ENCODE measurements around the gene RAI1.
A peak's percentile ranks its signal among the peaks of the same experiment; 100 is the strongest.

Gene RAI1

GRCh38 chr17:17785407-17785806 is 104.1 kb downstream of the RAI1 start:
- Mint-ChIP-seq H3K36me3 (ENCODE audit: insufficient read depth) (peaks cover 2% of the 10 kb centered on the region), H3K27me3 (peaks cover 10% of the 10 kb centered on the region), H3K27ac (ENCODE audit: low read depth) (peak overlapping the region; percentile 85), H3K4me1 (peaks cover 30% of the 10 kb centered on the region), H3K9me3 (no peaks in the 10 kb centered on the region), H3K4me3 (peak overlapping the region; percentile 82)
- DNase-seq (ENCODE audit: low spot score in 2 of 2) (no peak), ATAC-seq (replicated peaks; ENCODE audit: extremely low read depth, poor library complexity, severe bottlenecking) (no peak)

- no peaks in the 10 kb centered on the region for H3K9me3 Mint-ChIP-seq
- H3K4me1 Mint-ChIP-seq = peaks cover 25% of the 10 kb centered on the region
- peak overlapping the region; percentile 32 for H3K27ac Mint-ChIP-seq (ENCODE audit: low read depth)
- no peak overlapping the region for H3K4me3 Mint-ChIP-seq
- no peak for DNase-seq (ENCODE audit: low spot score in 2 of 2)
- H3K27me3 Mint-ChIP-seq = no peaks in the 10 kb centered on the region
- H3K36me3 Mint-ChIP-seq (ENCODE audit: insufficient read depth) = peaks cover 2% of the 10 kb centered on the region
- ATAC-seq (replicated peaks; ENCODE audit: extremely low read depth, poor library complexity, severe bottlenecking) = no peak
Measured at GRCh38 chr17:17786998-17787397, 105.7 kb downstream of the RAI1 start.

DNA sequence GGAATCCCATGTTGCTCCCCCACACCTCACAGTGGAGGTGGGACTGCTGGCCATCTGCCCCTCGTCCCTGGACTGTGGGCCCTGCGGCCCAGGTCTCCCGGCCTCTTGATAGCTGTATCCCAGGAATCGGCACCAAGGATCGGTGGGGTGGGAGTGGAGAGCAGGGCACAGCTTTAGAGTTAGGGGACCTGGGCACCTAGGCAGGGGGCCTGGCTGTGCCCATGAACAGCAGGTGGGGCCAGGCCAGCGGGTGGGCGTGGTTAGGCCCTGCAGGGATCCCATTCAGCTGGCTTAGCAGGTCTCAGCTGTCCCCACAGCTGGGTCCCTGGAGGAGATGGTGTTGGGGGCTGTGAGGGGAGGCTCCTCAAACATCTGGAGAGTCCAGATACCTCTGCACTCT is 106.3 kb downstream of the RAI1 start:
- peaks cover 31% of the 10 kb centered on the region for H3K4me1 Mint-ChIP-seq
- ATAC-seq (replicated peaks; ENCODE audit: extremely low read depth, poor library complexity, severe bottlenecking) (no peak), DNase-seq (ENCODE audit: low spot score in 2 of 2) (no peak)
- no peak overlapping the region for H3K4me3 Mint-ChIP-seq
- peaks cover 2% of the 10 kb centered on the region for H3K36me3 Mint-ChIP-seq (ENCODE audit: insufficient read depth)
- no peaks in the 10 kb centered on the region for H3K27me3 Mint-ChIP-seq
- H3K9me3 Mint-ChIP-seq = no peaks in the 10 kb centered on the region
- no peak overlapping the region for H3K27ac Mint-ChIP-seq (ENCODE audit: low read depth)

DNA sequence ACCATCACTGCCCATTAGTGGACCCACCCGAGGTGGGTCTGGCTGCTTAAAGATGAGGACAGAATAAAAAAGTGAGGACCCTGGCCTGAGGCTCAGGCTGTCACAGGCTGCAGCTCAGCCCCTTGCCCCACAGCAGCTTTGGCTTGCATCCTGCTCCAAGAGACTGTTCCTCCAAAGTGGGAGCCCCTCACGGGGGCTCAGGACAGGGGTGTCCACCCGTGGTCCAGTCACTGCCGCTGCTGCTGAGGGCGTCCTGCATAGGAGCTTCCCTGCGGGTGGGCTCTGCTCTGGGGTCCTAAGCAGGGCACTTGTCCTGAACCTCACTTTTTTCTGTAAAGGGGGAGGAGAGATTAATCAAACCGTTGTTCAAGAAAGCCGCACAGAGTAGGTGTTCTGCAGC is 107.7 kb downstream of the RAI1 start:
- DNase-seq (ENCODE audit: low spot score in 2 of 2) = no peak
- Mint-ChIP-seq H3K4me1 (peaks cover 40% of the 10 kb centered on the region), H3K4me3 (no peak overlapping the region), H3K27ac (ENCODE audit: low read depth) (no peak overlapping the region), H3K27me3 (no peaks in the 10 kb centered on the region), H3K36me3 (ENCODE audit: insufficient read depth) (peaks cover 2% of the 10 kb centered on the region), H3K9me3 (no peaks in the 10 kb centered on the region)
- ATAC-seq (replicated peaks; ENCODE audit: extremely low read depth, poor library complexity, severe bottlenecking) = no peak

GRCh38 chr17:17789410-17789809 is 108.2 kb downstream of the RAI1 start:
- Mint-ChIP-seq H3K36me3 (ENCODE audit: insufficient read depth) (peaks cover 2% of the 10 kb centered on the region), H3K4me1 (peaks cover 38% of the 10 kb centered on the region), H3K27ac (ENCODE audit: low read depth) (no peak overlapping the region), H3K4me3 (no peak overlapping the region), H3K9me3 (no peaks in the 10 kb centered on the region), H3K27me3 (no peaks in the 10 kb centered on the region)
- no peak for ATAC-seq (replicated peaks; ENCODE audit: extremely low read depth, poor library complexity, severe bottlenecking)
- no peak for DNase-seq (ENCODE audit: low spot score in 2 of 2)

- H3K36me3 Mint-ChIP-seq (ENCODE audit: insufficient read depth) = peaks cover 2% of the 10 kb centered on the region
- H3K27me3 Mint-ChIP-seq = no peaks in the 10 kb centered on the region
- ATAC-seq (replicated peaks; ENCODE audit: extremely low read depth, poor library complexity, severe bottlenecking) (no peak), DNase-seq (ENCODE audit: low spot score in 2 of 2) (no peak)
- H3K9me3 Mint-ChIP-seq = no peaks in the 10 kb centered on the region
- H3K4me3 Mint-ChIP-seq = no peak overlapping the region
- H3K4me1 Mint-ChIP-seq = peaks cover 35% of the 10 kb centered on the region
- H3K27ac Mint-ChIP-seq (ENCODE audit: low read depth) = no peak overlapping the region
Measured at GRCh38 chr17:17789828-17790636, 108.8 kb downstream of the RAI1 start.

- ATAC-seq (replicated peaks; ENCODE audit: extremely low read depth, poor library complexity, severe bottlenecking) (no peak), DNase-seq (ENCODE audit: low spot score in 2 of 2) (no peak)
- Mint-ChIP-seq H3K27me3 (no peaks in the 10 kb centered on the region), H3K4me1 (peaks cover 27% of the 10 kb centered on the region), H3K9me3 (no peaks in the 10 kb centered on the region), H3K4me3 (no peak overlapping the region), H3K27ac (ENCODE audit: low read depth) (no peak overlapping the region), H3K36me3 (ENCODE audit: insufficient read depth) (peaks cover 2% of the 10 kb centered on the region)
Measured at GRCh38 chr17:17790637-17791464, 109.6 kb downstream of the RAI1 start.

- no peak for ATAC-seq (replicated peaks; ENCODE audit: extremely low read depth, poor library complexity, severe bottlenecking)
Measured at GRCh38 chr17:17792037-17792550, 110.8 kb downstream of the RAI1 start.

DNA sequence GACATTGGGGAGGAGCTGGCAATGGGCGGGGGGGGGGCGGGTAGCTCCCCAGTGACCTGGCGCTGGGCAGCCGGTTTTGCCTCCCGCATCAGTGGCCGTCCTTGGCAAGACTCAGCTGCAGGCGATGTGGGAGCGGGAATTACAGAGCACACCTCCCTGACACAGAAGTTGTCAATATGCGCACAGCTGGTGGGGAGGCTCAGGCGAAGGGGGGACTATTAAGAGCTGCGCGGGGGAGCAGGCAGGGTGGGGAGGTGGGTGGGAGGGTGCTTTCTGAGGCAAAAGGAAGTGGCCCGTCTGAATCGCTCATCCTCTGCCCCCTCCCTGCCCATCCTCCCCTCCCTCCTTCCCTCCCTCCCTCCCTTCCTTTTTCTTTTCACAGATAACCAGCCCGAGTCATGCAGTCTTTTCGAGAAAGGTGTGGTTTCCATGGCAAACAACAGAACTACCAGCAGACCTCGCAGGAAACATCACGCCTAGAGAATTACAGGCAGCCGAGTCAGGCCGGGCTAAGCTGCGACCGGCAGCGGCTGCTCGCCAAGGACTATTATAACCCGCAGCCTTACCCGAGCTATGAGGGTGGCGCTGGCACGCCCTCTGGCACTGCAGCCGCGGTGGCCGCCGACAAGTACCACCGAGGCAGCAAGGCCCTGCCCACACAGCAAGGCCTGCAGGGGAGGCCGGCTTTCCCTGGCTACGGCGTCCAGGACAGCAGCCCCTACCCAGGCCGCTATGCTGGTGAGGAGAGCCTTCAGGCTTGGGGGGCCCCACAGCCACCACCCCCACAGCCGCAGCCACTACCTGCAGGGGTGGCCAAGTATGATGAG is 111.5 kb downstream of the RAI1 start:
- Mint-ChIP-seq H3K27me3 (no peaks in the 10 kb centered on the region), H3K4me3 (peak overlapping the region; percentile 70), H3K4me1 (peaks cover 26% of the 10 kb centered on the region), H3K27ac (ENCODE audit: low read depth) (peak overlapping the region; percentile 95), H3K36me3 (ENCODE audit: insufficient read depth) (peaks cover 2% of the 10 kb centered on the region), H3K9me3 (no peaks in the 10 kb centered on the region)
- ATAC-seq (replicated peaks; ENCODE audit: extremely low read depth, poor library complexity, severe bottlenecking) = peak; percentile 91
- peak; percentile 47 to 75 for DNase-seq (ENCODE audit: low spot score in 2 of 2)

More at GRCh38 chr17:17792037-17792550, 110.8 kb downstream of the RAI1 start:
- Mint-ChIP-seq H3K36me3 (ENCODE audit: insufficient read depth) (peaks cover 2% of the 10 kb centered on the region), H3K4me1 (peaks cover 26% of the 10 kb centered on the region), H3K9me3 (no peaks in the 10 kb centered on the region), H3K27me3 (no peaks in the 10 kb centered on the region), H3K4me3 (peak overlapping the region; percentile 70), H3K27ac (ENCODE audit: low read depth) (peak overlapping the region; percentile 95)
- no peak for DNase-seq (ENCODE audit: low spot score in 2 of 2)

- ATAC-seq (replicated peaks; ENCODE audit: extremely low read depth, poor library complexity, severe bottlenecking) = no peak
- Mint-ChIP-seq H3K4me3 (peak overlapping the region; percentile 70), H3K27ac (ENCODE audit: low read depth) (peak overlapping the region; percentile 95), H3K27me3 (no peaks in the 10 kb centered on the region), H3K4me1 (peaks cover 26% of the 10 kb centered on the region), H3K36me3 (ENCODE audit: insufficient read depth) (peaks cover under 1% of the 10 kb centered on the region), H3K9me3 (no peaks in the 10 kb centered on the region)
- DNase-seq (ENCODE audit: low spot score in 2 of 2) = no peak
Measured at GRCh38 chr17:17793378-17794214, 112.3 kb downstream of the RAI1 start.

GRCh38 chr17:17794382-17794781 is 113.1 kb downstream of the RAI1 start:
- DNase-seq (ENCODE audit: low spot score in 2 of 2) = no peak
- Mint-ChIP-seq H3K27me3 (no peaks in the 10 kb centered on the region), H3K36me3 (ENCODE audit: insufficient read depth) (no peaks in the 10 kb centered on the region), H3K9me3 (no peaks in the 10 kb centered on the region), H3K27ac (ENCODE audit: low read depth) (peak overlapping the region; percentile 95), H3K4me3 (no peak overlapping the region), H3K4me1 (peaks cover 26% of the 10 kb centered on the region)
- ATAC-seq (replicated peaks; ENCODE audit: extremely low read depth, poor library complexity, severe bottlenecking) = no peak
